Ovary (tissue), 3 donors: Measurements from ENCODE around the gene DNER.

Experiments
- CTCF ChIP-seq, 3 donors: fragments of 450-650 bp in 2 of 3; fragments of 200-600 bp in 1 of 3; IDR thresholded peaks; one replicate each; pipeline versions ENCODE4 v1.5.1 to v1.8.0; 2016 to 2022; ENCODE audit warnings: antibody characterized with exemption in 3 of 3, mild to moderate bottlenecking in 1 of 3
- EP300 ChIP-seq: sonication (generic); formaldehyde crosslinking; IDR thresholded peaks from one replicate; pipeline ENCODE4 v1.6.1; 2017; ENCODE audit warnings: antibody characterized with exemption
- POLR2A ChIP-seq: fragments of 450-650 bp; IDR thresholded peaks from one replicate; pipeline ENCODE4 v1.6.1; 2017; ENCODE audit warnings: antibody characterized with exemption, mild to moderate bottlenecking, moderate library complexity
- donor health status: DM: no; HTN: no; CAD: no.

- no peak for TF ChIP-seq CTCF (IDR thresholded peaks at IDR 0.05)
- TF ChIP-seq POLR2A: no peak
- no peak for TF ChIP-seq EP300
Observed at GRCh38 chr2:229650901-229651300, 63.5 kb downstream of the DNER start.
